Hematopoietic multipotent progenitor cell treated with erythropoietin and hydrocortisone succinate and interleukin-3 and kit ligand, for 17 days (in vitro differentiated cells): ENCODE measurements around the gene RNF112.

Experiments used
- DNase-seq: peaks from one replicate; pipeline ENCODE4 v3.0.0-alpha.2; 2015; ENCODE audit warnings: low spot score

The RNF112 gene

GRCh38 chr17:19374136-19374535 lies 36.9 kb upstream of the RNF112 start:
- no peak for DNase-seq

GRCh38 chr17:19375732-19376131 lies 35.3 kb upstream of the RNF112 start:
- no peak for DNase-seq

- DNase-seq = no peak
These were observed 34.2 kb upstream of the RNF112 start for GRCh38 chr17:19376811-19377210.

GRCh38 chr17:19377602-19378415 lies 33.2 kb upstream of the RNF112 start:
- peak; percentile 98 for DNase-seq

GRCh38 chr17:19378416-19379360 lies 32.3 kb upstream of the RNF112 start, which contains the start of gene MAPK7:
Gene MAPK7, plus strand, starts transcription at chr17:19378498. Its CDS starts 403 bp downstream, at chr17:19378901.
- DNase-seq = no peak

- no peak for DNase-seq
These were observed 31.5 kb upstream of the RNF112 start for GRCh38 chr17:19379361-19380065.

GRCh38 chr17:19380481-19381301 lies 30.3 kb upstream of the RNF112 start:
- DNase-seq = no peak

- no peak for DNase-seq
These were observed 29.7 kb upstream of the RNF112 start for GRCh38 chr17:19381361-19381740.

- no peak for DNase-seq
These were observed 29.1 kb upstream of the RNF112 start for GRCh38 chr17:19381741-19382444.

- no peak for DNase-seq
These were observed 28.2 kb upstream of the RNF112 start for GRCh38 chr17:19382531-19383444.

GRCh38 chr17:19383681-19384470 lies 27.2 kb upstream of the RNF112 start:
- no peak for DNase-seq

GRCh38 chr17:19384723-19385391 lies 26.2 kb upstream of the RNF112 start:
- peak; percentile 78 for DNase-seq

GRCh38 chr17:19385521-19385983 lies 25.5 kb upstream of the RNF112 start:
- no peak for DNase-seq

GRCh38 chr17:19386051-19386929 lies 24.7 kb upstream of the RNF112 start:
- no peak for DNase-seq

- no peak for DNase-seq
These were observed 23.8 kb upstream of the RNF112 start, which contains the start of gene MFAP4 for GRCh38 chr17:19386974-19387920. Gene MFAP4, minus strand, starts transcription at chr17:19387190. Its CDS starts 35 bp downstream, at chr17:19387155.
